Esophagus muscularis mucosa (tissue), 4 donors: ENCODE results near the gene ICAM1.

Experiments
- EP300 ChIP-seq: sonication (generic); formaldehyde crosslinking; IDR thresholded peaks from one replicate; pipeline ENCODE4 v1.6.1; 2017; ENCODE audit warnings: antibody characterized with exemption
- POLR2A ChIP-seq: fragments of 450-650 bp; IDR thresholded peaks from one replicate; pipeline ENCODE4 v1.6.1; 2017; ENCODE audit warnings: antibody characterized with exemption, moderate library complexity, mild to moderate bottlenecking, low read depth
- POLR2AphosphoS5 ChIP-seq, 2 donors: sonication (generic); formaldehyde crosslinking; IDR thresholded peaks; one replicate each; pipeline ENCODE4 v1.6.1; 2017; ENCODE audit warnings: antibody characterized with exemption in 2 of 2
- TF ChIP-seq, protein P1 (sequence below), 3 experiments: fragments of 200-600 bp in 2 of 3; fragments of 450-650 bp in 1 of 3; sonication (generic) in 2 of 3; IDR thresholded peaks; one replicate each; pipeline ENCODE4 v1.5.1; 2017 to 2019; ENCODE audit warnings: antibody characterized with exemption in 3 of 3, mild to moderate bottlenecking in 2 of 3, moderate library complexity in 1 of 3

DNA sequence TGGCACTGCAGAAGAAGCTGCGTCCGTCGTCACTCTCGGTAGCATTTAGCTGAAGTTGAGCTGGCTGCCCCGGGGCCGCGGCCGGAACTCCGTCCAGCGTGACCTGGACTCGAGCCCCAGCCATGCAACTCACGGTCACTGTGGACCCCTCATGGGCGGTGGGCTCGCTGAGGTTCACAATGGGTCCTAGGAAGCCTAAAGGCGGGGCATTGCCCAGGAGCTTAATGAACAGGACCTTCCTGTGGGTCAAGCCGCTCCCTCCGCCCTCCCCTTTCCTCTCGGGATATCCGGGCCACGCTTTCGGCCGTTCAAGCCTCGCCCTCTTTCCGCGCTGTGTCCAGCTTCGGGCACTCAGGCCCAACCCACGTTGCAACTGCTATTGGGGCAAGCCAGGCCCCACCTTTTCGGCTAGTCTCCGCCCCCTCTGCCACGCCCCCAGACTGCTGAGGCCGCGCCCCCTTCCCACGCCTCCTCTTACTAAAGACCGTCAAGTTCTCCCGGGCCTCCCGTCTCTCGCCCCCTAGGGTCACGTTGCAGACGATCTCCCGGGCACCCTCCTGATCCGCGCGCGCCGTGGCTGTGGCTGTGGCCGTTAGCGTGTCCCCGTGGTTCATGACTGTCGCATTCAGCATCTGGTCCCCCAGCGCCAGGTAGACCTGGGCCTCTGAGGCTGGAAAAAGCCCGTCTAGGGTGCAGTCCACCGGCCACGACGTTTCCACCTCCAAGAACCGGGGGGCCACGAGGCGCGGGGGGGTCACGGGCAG is 63.9 kb downstream of the ICAM1 start:
- TF ChIP-seq, protein P1, sequence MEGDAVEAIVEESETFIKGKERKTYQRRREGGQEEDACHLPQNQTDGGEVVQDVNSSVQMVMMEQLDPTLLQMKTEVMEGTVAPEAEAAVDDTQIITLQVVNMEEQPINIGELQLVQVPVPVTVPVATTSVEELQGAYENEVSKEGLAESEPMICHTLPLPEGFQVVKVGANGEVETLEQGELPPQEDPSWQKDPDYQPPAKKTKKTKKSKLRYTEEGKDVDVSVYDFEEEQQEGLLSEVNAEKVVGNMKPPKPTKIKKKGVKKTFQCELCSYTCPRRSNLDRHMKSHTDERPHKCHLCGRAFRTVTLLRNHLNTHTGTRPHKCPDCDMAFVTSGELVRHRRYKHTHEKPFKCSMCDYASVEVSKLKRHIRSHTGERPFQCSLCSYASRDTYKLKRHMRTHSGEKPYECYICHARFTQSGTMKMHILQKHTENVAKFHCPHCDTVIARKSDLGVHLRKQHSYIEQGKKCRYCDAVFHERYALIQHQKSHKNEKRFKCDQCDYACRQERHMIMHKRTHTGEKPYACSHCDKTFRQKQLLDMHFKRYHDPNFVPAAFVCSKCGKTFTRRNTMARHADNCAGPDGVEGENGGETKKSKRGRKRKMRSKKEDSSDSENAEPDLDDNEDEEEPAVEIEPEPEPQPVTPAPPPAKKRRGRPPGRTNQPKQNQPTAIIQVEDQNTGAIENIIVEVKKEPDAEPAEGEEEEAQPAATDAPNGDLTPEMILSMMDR (IDR thresholded peaks at IDR 0.05) = peak in 2 of 3 experiments; percentile 7 to 16
- TF ChIP-seq POLR2AphosphoS5 (IDR thresholded peaks at IDR 0.05) = peak; percentile 85 to 89
- TF ChIP-seq EP300 = no peak
- no peak for TF ChIP-seq POLR2A
